CD4-positive, CD25-positive, alpha-beta regulatory T cell (primary cell): Measurements from ENCODE around the gene RASSF10. TPM values are rescaled to one million over a fixed set of nuclear protein-coding genes. Genes with fewer than 3 reads are reported as not detected.
"Not testable (repeated sequence)": the region's sequence is repeated elsewhere in the genome, so short reads cannot be mapped to it uniquely, and the experiment has no call there.

Experiments
- ATAC-seq, 2 donors: fragments of 150-1000 bp; cut with Tn5 transposase; one replicate each; pipeline ENCODE4 v1.10.0; 2021; ENCODE audit warnings: low read depth in 2 of 2, moderate number of reproducible peaks in 2 of 2, moderate library complexity in 1 of 2
- DNase-seq, 3 donors: peaks; one replicate each; pipeline versions ENCODE4 v3.0.0 to v3.0.0-alpha.2; 2012 to 2022; ENCODE audit warnings: mixed read lengths in 1 of 3
- H3K27ac ChIP-seq: one replicate; pipeline ENCODE4 v1.7.0; 2013; ENCODE audit warnings: mild to moderate bottlenecking, low read length; ENCODE audit not compliant: insufficient read depth, poor library complexity, severe bottlenecking
- H3K27me3 ChIP-seq: one replicate; pipeline ENCODE4 v1.7.0; 2013; ENCODE audit warnings: low read length; ENCODE audit not compliant: control insufficient read depth, insufficient read depth
- H3K36me3 ChIP-seq: one replicate; pipeline ENCODE4 v1.7.0; 2013; ENCODE audit warnings: mild to moderate bottlenecking, low read length, moderate library complexity; ENCODE audit not compliant: control insufficient read depth, insufficient read depth
- H3K4me1 ChIP-seq: 2 replicates; pipeline ENCODE4 v1.7.0; 2013; ENCODE audit warnings: mild to moderate bottlenecking, low read length; ENCODE audit not compliant: insufficient read depth, control insufficient read depth, poor library complexity, severe bottlenecking
- H3K4me3 ChIP-seq: one replicate; pipeline ENCODE4 v1.7.0; 2013; ENCODE audit warnings: low read depth, mild to moderate bottlenecking, low read length, moderate library complexity
- H3K9me3 ChIP-seq, 2 experiments: 1 replicate in 1 of 2; 2 replicates in 1 of 2; pipeline ENCODE4 v1.7.0; 2013; ENCODE audit warnings: low read length in 2 of 2, mild to moderate bottlenecking in 1 of 2, moderate library complexity in 1 of 2; ENCODE audit not compliant: control insufficient read depth in 2 of 2
- H3K27ac Mint-ChIP-seq, 3 donors: one replicate each; pipeline ENCODE4 v1.8.0; 2020 to 2022; ENCODE audit warnings: mild to moderate bottlenecking in 3 of 3, mixed read lengths in 3 of 3, moderate library complexity in 2 of 3
- H3K27me3 Mint-ChIP-seq: one replicate; pipeline ENCODE4 v1.8.0; 2022; ENCODE audit warnings: mild to moderate bottlenecking, mixed read lengths
- H3K36me3 Mint-ChIP-seq: one replicate; pipeline ENCODE4 v1.8.0; 2020; ENCODE audit warnings: mixed read lengths
- H3K4me1 Mint-ChIP-seq, 4 donors: one replicate each; pipeline ENCODE4 v1.8.0; 2020 to 2022; ENCODE audit warnings: mixed read lengths in 4 of 4, mild to moderate bottlenecking in 1 of 4
- H3K4me3 Mint-ChIP-seq, 4 donors: one replicate each; pipeline ENCODE4 v1.8.0; 2020 to 2022; ENCODE audit warnings: mild to moderate bottlenecking in 4 of 4, mixed read lengths in 4 of 4, moderate library complexity in 3 of 4
- H3K9me3 Mint-ChIP-seq, 7 donors: one replicate each; pipeline ENCODE4 v1.8.0; 2020 to 2022; ENCODE audit warnings: mixed read lengths in 7 of 7, mild to moderate bottlenecking in 3 of 7, moderate library complexity in 2 of 7
- polyA plus RNA-seq, 4 donors: library from polyadenylated mRNA; unstranded; fragments of 300-500 nt; fragmentation: Illumina TruSeq; gene quantifications; one replicate each; pipeline ENCODE4 v1.2.3, GENCODE V29; 2021
- total RNA-seq: library from RNA; stranded (reverse); gene quantifications from one replicate; pipeline ENCODE4 v1.2.3, GENCODE V29; 2022

Gene RASSF10
- total and polyA plus RNA-seq, 5 donors from 2014 or later, result not detected

DNA sequence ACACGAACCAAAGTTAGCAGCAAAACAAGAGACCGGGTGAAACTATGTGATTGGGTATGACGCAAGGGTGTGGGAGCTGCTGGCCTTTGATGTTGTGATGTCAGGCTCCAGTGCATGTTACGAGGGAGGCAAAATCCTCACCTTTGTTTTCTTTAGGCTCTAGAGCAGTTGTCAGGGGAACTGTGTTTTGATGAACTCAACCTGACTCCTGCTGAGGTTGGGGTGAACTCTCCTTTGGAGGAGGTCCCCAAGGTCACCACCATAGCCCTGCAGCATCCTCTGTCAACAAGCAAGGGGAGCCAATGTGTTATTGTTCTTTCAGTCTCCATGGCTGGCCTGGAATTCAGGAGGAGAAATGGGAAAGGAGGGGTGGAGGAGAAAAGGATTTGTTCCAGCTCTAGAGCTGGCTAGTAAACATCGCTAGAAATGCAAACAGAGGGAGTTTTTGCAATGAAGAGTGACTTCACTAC is 33.8 kb downstream of the RASSF10 start:
- H3K4me3 ChIP-seq, result no peak overlapping the region
- Mint-ChIP-seq H3K9me3 (peaks cover 0 to 1% (median 0%) of the 10 kb centered on the region in 7 donors), H3K36me3 (no peaks in the 10 kb centered on the region), H3K4me1 (no peaks in the 10 kb centered on the region), H3K27me3 (peaks cover 5% of the 10 kb centered on the region), H3K4me3 (no peak overlapping the region), H3K27ac (no peak overlapping the region)
- no peaks in the 10 kb centered on the region for H3K36me3 ChIP-seq
- H3K27me3 ChIP-seq, result no peaks in the 10 kb centered on the region
- no peak for DNase-seq
- no peak overlapping the region for H3K27ac ChIP-seq
- ATAC-seq, result no peak
- H3K4me1 ChIP-seq, result no peaks in the 10 kb centered on the region
- no peaks in the 10 kb centered on the region for H3K9me3 ChIP-seq

DNA sequence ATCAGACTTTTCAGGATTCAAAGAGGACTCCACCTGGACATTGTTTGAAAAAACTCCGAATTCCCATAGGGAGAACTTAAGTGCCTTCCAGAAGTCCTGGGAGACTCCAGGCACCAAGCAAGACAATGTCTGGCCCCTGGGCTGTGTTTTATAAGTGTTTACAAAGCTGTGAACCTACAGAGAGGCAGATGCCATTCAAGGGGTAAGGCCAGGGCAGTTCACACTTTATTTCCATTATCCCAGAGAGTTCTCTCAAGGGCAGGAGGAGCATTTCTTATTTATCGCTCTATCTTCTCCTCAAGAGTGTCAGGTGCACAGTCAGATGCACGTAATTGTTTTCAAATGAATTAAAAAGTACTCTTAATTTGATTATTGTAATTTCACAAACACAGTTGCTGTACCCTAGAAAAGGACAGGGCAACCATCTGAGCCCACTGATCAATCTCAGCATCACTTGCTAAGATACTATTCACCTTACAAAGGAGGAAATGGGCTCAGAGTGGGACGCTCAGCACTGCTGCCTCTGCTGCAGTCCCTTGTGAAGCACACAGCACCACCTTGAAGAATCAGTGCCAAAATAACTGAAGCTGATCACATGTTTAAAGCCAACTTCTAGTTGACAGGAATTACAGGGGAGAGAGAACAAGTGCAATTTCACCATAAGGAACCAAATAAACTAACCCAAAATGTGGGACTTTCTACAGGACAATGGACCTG is 35.0 kb downstream of the RASSF10 start:
- H3K36me3 Mint-ChIP-seq, result no peaks in the 10 kb centered on the region
- H3K4me1 ChIP-seq, result no peaks in the 10 kb centered on the region
- peaks cover 5% of the 10 kb centered on the region for H3K27me3 Mint-ChIP-seq
- H3K9me3 ChIP-seq, result no peaks in the 10 kb centered on the region
- ATAC-seq (no peak), DNase-seq (no peak)
- no peaks in the 10 kb centered on the region for H3K36me3 ChIP-seq
- H3K27ac ChIP-seq, result no peak overlapping the region
- H3K4me3 Mint-ChIP-seq, result no peak overlapping the region
- H3K9me3 Mint-ChIP-seq, result peaks cover 0 to 2% (median 0%) of the 10 kb centered on the region in 7 donors
- no peak overlapping the region for H3K27ac Mint-ChIP-seq
- no peak overlapping the region for H3K4me3 ChIP-seq
- H3K27me3 ChIP-seq, result no peaks in the 10 kb centered on the region
- no peaks in the 10 kb centered on the region for H3K4me1 Mint-ChIP-seq

DNA sequence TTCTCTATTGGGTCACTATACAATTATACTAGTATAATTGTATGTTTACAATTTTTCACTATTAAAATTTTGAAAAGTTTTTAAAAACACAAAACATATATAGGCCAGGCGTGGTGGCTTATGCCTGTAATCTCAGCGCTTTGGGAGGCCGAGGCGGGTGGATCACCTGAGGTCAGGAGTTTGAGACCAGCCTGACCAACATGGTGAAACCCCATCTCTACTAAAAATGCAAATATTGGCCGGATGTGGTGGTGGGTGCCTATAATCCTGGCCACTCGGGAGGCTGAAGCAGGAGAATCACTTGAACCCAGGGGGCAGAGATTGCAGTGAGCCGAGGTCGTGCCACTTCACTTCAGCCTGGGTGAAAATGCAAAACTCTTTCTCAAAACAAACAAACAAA is 36.0 kb downstream of the RASSF10 start:
- not testable (repeated sequence) for H3K4me3 ChIP-seq, H3K4me3 Mint-ChIP-seq, ATAC-seq, DNase-seq, H3K27me3 Mint-ChIP-seq, H3K27ac Mint-ChIP-seq, H3K4me1 Mint-ChIP-seq, H3K36me3 Mint-ChIP-seq, H3K4me1 ChIP-seq, H3K9me3 ChIP-seq, H3K27ac ChIP-seq, H3K9me3 Mint-ChIP-seq, H3K36me3 ChIP-seq, H3K27me3 ChIP-seq

DNA sequence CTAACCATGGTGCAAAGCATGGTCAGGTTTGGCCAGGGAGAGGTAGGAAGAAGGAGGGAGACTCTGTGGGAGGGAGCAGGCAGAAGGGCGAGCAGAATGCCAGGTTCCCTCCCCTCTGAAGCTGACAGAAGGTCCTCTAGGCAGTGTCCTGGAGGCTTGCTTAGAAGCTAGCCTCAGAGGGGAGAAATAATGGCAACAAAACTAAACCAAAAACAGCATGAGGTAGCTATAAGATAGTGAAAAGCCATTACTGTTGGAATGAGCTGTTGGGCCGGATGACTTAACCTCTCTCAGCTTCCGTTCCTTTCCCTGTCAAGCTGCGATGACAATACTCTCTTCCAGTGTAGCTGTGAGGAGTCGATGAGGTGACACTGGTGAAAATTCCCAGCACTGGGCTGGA is 36.6 kb downstream of the RASSF10 start:
- H3K4me1 ChIP-seq, result no peaks in the 10 kb centered on the region
- ATAC-seq (no peak), DNase-seq (no peak)
- Mint-ChIP-seq H3K27ac (no peak overlapping the region), H3K36me3 (no peaks in the 10 kb centered on the region), H3K27me3 (peaks cover 5% of the 10 kb centered on the region), H3K4me3 (no peak overlapping the region), H3K9me3 (peaks cover 0 to 2% (median 0%) of the 10 kb centered on the region in 7 donors), H3K4me1 (no peaks in the 10 kb centered on the region)
- H3K27me3 ChIP-seq, result no peaks in the 10 kb centered on the region
- H3K4me3 ChIP-seq, result no peak overlapping the region
- H3K9me3 ChIP-seq, result no peaks in the 10 kb centered on the region
- no peak overlapping the region for H3K27ac ChIP-seq
- H3K36me3 ChIP-seq, result no peaks in the 10 kb centered on the region

DNA sequence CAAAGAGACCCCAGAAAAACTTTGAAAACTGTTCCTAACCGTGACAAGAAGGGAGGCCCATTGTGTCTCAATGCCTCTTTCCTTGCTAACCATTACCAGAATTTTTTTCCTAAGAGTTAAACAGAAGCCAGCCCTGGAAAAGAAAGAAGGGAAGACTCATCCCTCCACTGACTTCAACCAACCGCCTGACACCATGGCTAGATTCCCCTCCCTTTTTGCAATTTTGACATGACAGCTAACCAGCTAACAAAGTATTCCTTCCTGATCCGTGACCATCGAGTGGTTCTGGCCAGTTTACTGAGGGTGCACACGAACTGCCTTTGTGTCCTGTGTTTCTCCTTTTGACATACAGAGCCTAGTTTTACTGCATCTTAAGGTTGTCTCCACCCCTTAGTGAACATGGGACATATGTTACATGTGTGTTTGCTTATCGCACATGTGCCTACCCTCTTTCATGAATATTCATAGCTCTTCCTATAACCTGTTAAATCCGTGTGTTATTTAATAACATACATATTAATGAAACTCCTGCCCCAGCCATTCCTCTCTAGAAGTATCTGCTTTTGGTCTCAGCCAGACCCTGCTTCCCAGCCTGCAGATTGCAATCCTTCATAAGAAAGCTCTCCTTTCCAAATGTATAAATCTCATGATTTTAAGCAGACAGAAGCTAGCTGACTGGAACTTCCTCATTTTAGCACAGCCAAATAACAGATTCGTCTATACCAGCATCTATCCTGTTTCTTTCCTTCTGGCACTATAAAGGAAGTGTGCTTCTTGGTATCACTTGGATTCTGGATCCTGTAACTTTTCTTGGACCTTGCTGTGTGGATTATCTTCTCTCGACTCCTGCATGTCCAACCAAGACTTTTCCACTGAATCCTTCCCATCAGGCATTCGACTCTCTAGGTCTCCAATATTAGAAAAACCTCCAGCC is 37.8 kb downstream of the RASSF10 start:
- H3K4me1 ChIP-seq, result no peaks in the 10 kb centered on the region
- H3K27ac Mint-ChIP-seq, result no peak overlapping the region
- no peaks in the 10 kb centered on the region for H3K4me1 Mint-ChIP-seq
- no peak for ATAC-seq
- no peaks in the 10 kb centered on the region for H3K36me3 Mint-ChIP-seq
- no peak overlapping the region for H3K4me3 ChIP-seq
- H3K4me3 Mint-ChIP-seq, result no peak overlapping the region
- H3K27ac ChIP-seq, result no peak overlapping the region
- H3K27me3 Mint-ChIP-seq, result peaks cover 5% of the 10 kb centered on the region
- H3K27me3 ChIP-seq, result no peaks in the 10 kb centered on the region
- no peaks in the 10 kb centered on the region for H3K36me3 ChIP-seq
- no peaks in the 10 kb centered on the region for H3K9me3 ChIP-seq
- H3K9me3 Mint-ChIP-seq, result peaks cover 0 to 2% (median 0%) of the 10 kb centered on the region in 7 donors
- DNase-seq, result no peak

DNA sequence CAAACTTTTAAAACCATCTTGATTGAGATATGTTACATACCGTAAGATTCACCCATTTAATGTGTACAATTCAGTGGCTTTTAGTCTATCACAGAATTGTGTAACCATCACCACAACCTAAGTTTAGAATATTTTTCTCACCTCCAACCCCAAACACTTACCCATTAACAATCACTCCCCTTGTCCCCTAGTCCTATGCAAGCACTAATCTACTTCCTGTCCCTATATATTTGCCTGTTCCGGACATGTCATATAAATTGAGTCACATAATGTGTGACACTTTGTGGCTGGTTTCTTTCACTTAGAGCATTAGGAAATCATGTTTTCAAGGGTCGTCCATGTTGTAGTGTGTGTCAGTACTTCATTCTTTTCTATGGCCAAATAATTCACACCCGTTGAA is 38.8 kb downstream of the RASSF10 start:
- DNase-seq, result no peak
- Histone ChIP-seq H3K27ac (no peak overlapping the region), H3K9me3 (no peaks in the 10 kb centered on the region), H3K4me1 (no peaks in the 10 kb centered on the region), H3K27me3 (no peaks in the 10 kb centered on the region), H3K4me3 (no peak overlapping the region), H3K36me3 (no peaks in the 10 kb centered on the region)
- H3K9me3 Mint-ChIP-seq, result peaks cover 0 to 2% (median 0%) of the 10 kb centered on the region in 7 donors
- no peaks in the 10 kb centered on the region for H3K4me1 Mint-ChIP-seq
- no peak for ATAC-seq
- no peak overlapping the region for H3K4me3 Mint-ChIP-seq
- no peaks in the 10 kb centered on the region for H3K27me3 Mint-ChIP-seq
- H3K27ac Mint-ChIP-seq, result no peak overlapping the region
- H3K36me3 Mint-ChIP-seq, result no peaks in the 10 kb centered on the region

DNA sequence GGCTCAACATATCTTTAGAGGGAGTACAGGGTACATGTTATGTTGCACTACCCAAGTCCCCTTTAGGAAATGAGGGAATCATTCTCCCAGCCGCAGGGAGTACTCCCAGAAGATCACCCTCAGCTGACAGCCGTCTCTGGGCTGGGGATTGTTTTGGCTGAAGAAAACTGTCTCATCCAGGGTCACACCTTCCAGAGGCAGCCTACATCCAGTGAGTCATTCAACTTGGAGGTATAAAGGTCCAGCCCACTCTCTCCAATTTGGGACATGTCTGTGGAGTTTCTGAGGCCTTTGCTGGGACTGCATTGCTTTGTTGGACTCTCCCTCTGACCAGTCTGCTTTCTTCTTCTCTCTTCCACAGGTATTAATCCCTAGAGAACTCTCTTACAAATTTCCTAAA is 42.1 kb downstream of the RASSF10 start:
- H3K9me3 ChIP-seq, result no peaks in the 10 kb centered on the region
- no peaks in the 10 kb centered on the region for H3K36me3 ChIP-seq
- DNase-seq (no peak), ATAC-seq (no peak)
- H3K4me1 ChIP-seq, result no peaks in the 10 kb centered on the region
- H3K4me3 Mint-ChIP-seq, result no peak overlapping the region
- H3K36me3 Mint-ChIP-seq, result no peaks in the 10 kb centered on the region
- H3K9me3 Mint-ChIP-seq, result peaks cover 0 to 2% (median 0%) of the 10 kb centered on the region in 7 donors
- H3K27ac Mint-ChIP-seq, result no peak overlapping the region
- no peak overlapping the region for H3K27ac ChIP-seq
- H3K27me3 ChIP-seq, result peaks cover 3% of the 10 kb centered on the region
- H3K4me1 Mint-ChIP-seq, result peaks cover 0 to 3% (median 0%) of the 10 kb centered on the region in 4 donors
- no peak overlapping the region for H3K4me3 ChIP-seq
- peaks cover 5% of the 10 kb centered on the region for H3K27me3 Mint-ChIP-seq
